Uterus (tissue), 2 donors: Measurements from ENCODE around the gene FBLN1.

Source experiments
- CTCF ChIP-seq, 4 experiments: fragments of 200-600 bp in 2 of 4; fragments of 450-650 bp in 2 of 4; sonication (generic) in 2 of 4; IDR thresholded peaks; one replicate each; pipeline ENCODE4 v1.5.1; 2016 to 2019; ENCODE audit warnings: antibody characterized with exemption in 4 of 4, mild to moderate bottlenecking in 2 of 4, moderate library complexity in 1 of 4
- POLR2A ChIP-seq, 2 donors: fragments of 450-650 bp; IDR thresholded peaks; one replicate each; pipeline ENCODE4 v1.6.1; 2016; ENCODE audit warnings: antibody characterized with exemption in 2 of 2, mild to moderate bottlenecking in 1 of 2, moderate library complexity in 1 of 2

- TF ChIP-seq CTCF (IDR thresholded peaks at IDR 0.05), result no peak
- no peak for TF ChIP-seq POLR2A (IDR thresholded peaks at IDR 0.05)
Observed at GRCh38 chr22:45458532-45458931, 44.2 kb upstream of the FBLN1 start.
